Transverse colon (tissue), 4 donors: ENCODE results near the gene SH3PXD2B. TPM values are rescaled to one million over a fixed set of nuclear protein-coding genes. Genes with fewer than 3 reads are reported as not detected.
"Not testable (repeated sequence)": the region's sequence is repeated elsewhere in the genome, so short reads cannot be mapped to it uniquely, and the experiment has no call there.

ENCODE experiments used
- DNase-seq: peaks from one replicate; pipeline ENCODE4 v3.0.0-alpha.2; 2019
- H3K27ac ChIP-seq, 4 donors: fragments of 200-600 bp; sonication (generic); 2 replicates each; pipeline ENCODE4 v1.5.1; 2016 to 2018; ENCODE audit warnings: inconsistent platforms in 4 of 4
- H3K27me3 ChIP-seq: fragments of 200-600 bp; sonication (generic); 2 replicates; pipeline ENCODE4 v1.5.1; 2017; ENCODE audit warnings: inconsistent platforms
- H3K36me3 ChIP-seq, 4 donors: fragments of 200-600 bp; sonication (generic); 2 replicates each; pipeline ENCODE4 v1.5.1; 2017 to 2019; ENCODE audit warnings: inconsistent platforms in 4 of 4
- H3K4me1 ChIP-seq, 4 donors: fragments of 200-600 bp; sonication (generic); 2 replicates each; pipeline ENCODE4 v1.5.1; 2017 to 2020; ENCODE audit warnings: inconsistent platforms in 4 of 4
- H3K4me3 ChIP-seq, 4 donors: fragments of 200-600 bp; sonication (generic); 1 replicate in 1 of 4; 2 replicates in 3 of 4; pipeline versions ENCODE4 v1.5.1 to v1.6.1; 2017 to 2019; ENCODE audit warnings: inconsistent platforms in 4 of 4
- H3K9me3 ChIP-seq, 2 donors: fragments of 200-600 bp; sonication (generic); 2 replicates each; pipeline ENCODE4 v1.5.1; 2017 to 2019; ENCODE audit warnings: inconsistent platforms in 2 of 2
- EP300 ChIP-seq: sonication (generic); formaldehyde crosslinking; IDR thresholded peaks from one replicate; pipeline ENCODE4 v1.6.1; 2017; ENCODE audit warnings: antibody characterized with exemption, low read depth
- POLR2A ChIP-seq: fragments of 450-650 bp; IDR thresholded peaks from one replicate; pipeline ENCODE4 v1.6.1; 2016; ENCODE audit warnings: antibody characterized with exemption, mild to moderate bottlenecking, moderate library complexity
- POLR2AphosphoS5 ChIP-seq, 3 donors: sonication (generic); formaldehyde crosslinking; IDR thresholded peaks; one replicate each; pipeline ENCODE4 v1.6.1; 2016; ENCODE audit warnings: antibody characterized with exemption in 3 of 3
- WGBS, 2 donors: methylation state at CpG; one replicate each; pipeline ENCODE4 v1.1.5; 2018; ENCODE audit warnings: low coverage in 1 of 2; 5-methylcytosine and 5-hydroxymethylcytosine counted together
- in situ Hi-C, 4 donors: fragments of 200-750 bp; cut with MboI; loops; one replicate each; pipeline versions ENCODE4 v1.15.0 to v1.15.1; 2017; ENCODE audit warnings: low sequenced_read_pairs in 3 of 4, low pct_ligation_motif_present in 1 of 4, low pct_unique_long_range_greater_than_20kb in 1 of 4
- intact Hi-C: fragments of 100-400 bp; cut with DNase I; formaldehyde crosslinking; loops from one replicate; pipeline ENCODE4 v1.15.1; 2023; ENCODE audit warnings: low total_unique reads
- total RNA-seq, 4 donors: library from RNA; depleted of rRNA; stranded (reverse); fragments of >200 nt; gene quantifications; one replicate each; pipeline ENCODE4 v1.1.0, GENCODE V29; 2016
- TF ChIP-seq, protein P1 (sequence below), 5 experiments: fragments of 200-600 bp in 3 of 5; fragments of 450-650 bp in 2 of 5; sonication (generic) in 3 of 5; IDR thresholded peaks; 1 replicate in 2 of 5; 2 replicates in 3 of 5; pipeline ENCODE4 v1.5.1; 2016 to 2017; ENCODE audit warnings: antibody characterized with exemption in 5 of 5, inconsistent platforms in 3 of 5, mild to moderate bottlenecking in 2 of 5, moderate library complexity in 1 of 5

SH3PXD2B gene
- total RNA-seq, 4 donors from 2014 or later, result 10.2 to 26.6 (median 14.6) TPM

DNA sequence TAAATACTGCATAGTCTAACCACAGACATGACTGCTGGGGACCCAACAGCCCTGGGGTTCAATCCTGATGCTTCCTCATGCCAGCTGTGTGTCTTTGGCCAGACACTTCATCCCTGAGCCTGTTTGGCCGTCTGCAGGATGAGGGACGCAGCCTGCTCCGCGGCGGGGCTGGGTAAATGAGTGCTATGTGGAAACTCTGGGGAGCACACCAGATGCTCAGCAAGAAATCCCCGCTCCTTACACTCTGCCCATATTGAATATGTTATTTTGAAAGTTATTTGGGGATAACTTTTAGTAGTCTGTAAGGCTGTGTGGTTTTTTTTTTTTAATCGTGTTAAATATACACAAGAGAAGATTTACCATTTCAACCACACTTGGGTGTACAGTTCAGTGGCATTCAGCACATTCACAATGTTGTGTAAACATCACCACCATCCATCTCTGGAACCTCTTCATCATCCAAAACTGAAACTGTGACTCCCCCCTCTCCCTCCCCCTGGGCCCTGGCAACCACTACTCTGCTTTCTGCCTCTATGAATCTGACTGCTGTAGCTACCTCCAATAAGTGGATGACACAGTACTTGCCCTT is 42.7 kb downstream of the SH3PXD2B start:
- Histone ChIP-seq H3K9me3 (no peaks in the 10 kb centered on the region), H3K27me3 (no peaks in the 10 kb centered on the region), H3K36me3 (no peaks in the 10 kb centered on the region), H3K27ac (peak overlapping the region; percentile 81 to 84 (median 82)), H3K4me3 (no peak overlapping the region), H3K4me1 (peaks cover 23 to 57% (median 32%) of the 10 kb centered on the region in 4 donors)
- WGBS, 2 donors, result 26 to 52% methylated on average over 2 to 7 of the region's 7 CpGs
- DNase-seq, result peak; percentile 33
- in situ Hi-C loops (no loop called here), intact Hi-C loops (no loop called here)
- TF ChIP-seq POLR2AphosphoS5 (IDR thresholded peaks at IDR 0.05), result peak in 1 of 3 donors; percentile 25
- TF ChIP-seq, protein P1, sequence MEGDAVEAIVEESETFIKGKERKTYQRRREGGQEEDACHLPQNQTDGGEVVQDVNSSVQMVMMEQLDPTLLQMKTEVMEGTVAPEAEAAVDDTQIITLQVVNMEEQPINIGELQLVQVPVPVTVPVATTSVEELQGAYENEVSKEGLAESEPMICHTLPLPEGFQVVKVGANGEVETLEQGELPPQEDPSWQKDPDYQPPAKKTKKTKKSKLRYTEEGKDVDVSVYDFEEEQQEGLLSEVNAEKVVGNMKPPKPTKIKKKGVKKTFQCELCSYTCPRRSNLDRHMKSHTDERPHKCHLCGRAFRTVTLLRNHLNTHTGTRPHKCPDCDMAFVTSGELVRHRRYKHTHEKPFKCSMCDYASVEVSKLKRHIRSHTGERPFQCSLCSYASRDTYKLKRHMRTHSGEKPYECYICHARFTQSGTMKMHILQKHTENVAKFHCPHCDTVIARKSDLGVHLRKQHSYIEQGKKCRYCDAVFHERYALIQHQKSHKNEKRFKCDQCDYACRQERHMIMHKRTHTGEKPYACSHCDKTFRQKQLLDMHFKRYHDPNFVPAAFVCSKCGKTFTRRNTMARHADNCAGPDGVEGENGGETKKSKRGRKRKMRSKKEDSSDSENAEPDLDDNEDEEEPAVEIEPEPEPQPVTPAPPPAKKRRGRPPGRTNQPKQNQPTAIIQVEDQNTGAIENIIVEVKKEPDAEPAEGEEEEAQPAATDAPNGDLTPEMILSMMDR (IDR thresholded peaks at IDR 0.05), result no peak

DNA sequence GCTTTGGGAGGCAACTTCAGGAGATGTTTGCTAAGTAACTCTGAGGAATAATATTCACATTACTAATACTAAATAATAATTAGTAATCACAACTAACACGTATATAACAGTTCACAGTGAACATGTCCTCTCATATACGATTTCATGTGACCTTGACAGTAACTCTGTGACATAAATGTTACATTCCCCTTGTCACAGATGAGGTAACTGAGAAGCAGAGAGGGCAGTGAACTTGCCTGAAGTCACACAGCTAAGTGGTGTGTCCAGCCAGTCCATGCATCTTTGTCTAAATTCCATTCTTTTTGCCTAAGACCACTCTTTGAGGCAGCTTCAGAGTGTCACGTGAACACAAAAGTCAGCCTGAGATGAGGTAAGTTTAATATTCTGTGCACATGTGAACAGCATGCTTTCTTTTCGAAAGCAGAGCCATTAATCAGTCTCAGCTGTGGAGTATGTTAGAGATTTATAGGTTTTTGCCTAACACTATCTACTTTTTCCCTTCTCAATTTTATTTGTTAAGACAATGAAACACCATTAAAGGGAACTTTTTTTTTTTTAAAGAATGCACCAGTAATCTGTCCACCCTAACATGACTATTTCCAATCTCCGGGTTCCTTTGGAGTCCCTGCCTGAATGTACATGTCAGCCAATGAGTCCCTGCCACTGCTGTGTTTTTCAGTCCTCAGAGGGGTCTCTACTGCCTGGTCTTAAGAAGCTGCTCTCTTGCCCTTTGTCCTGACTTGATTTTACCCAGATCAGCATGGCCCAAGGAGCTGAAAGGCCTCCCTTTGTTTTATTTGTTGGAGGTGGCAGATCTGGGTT is 43.5 kb downstream of the SH3PXD2B start:
- in situ Hi-C loops (no loop called here), intact Hi-C loops (no loop called here)
- Histone ChIP-seq H3K27ac (peak overlapping the region; percentile 81 to 84 (median 82)), H3K9me3 (no peaks in the 10 kb centered on the region), H3K4me1 (peaks cover 23 to 57% (median 32%) of the 10 kb centered on the region in 4 donors), H3K36me3 (no peaks in the 10 kb centered on the region), H3K4me3 (no peak overlapping the region), H3K27me3 (no peaks in the 10 kb centered on the region)
- TF ChIP-seq, protein P1 (IDR thresholded peaks at IDR 0.05), result no peak
- TF ChIP-seq POLR2A (no peak), EP300 (no peak), POLR2AphosphoS5 (IDR thresholded peaks at IDR 0.05) (peak in 2 of 3 donors; percentile 29 to 33)
- WGBS, 2 donors, result 62 to 70% methylated on average over 5 of the region's 5 CpGs
- DNase-seq, result no peak

DNA sequence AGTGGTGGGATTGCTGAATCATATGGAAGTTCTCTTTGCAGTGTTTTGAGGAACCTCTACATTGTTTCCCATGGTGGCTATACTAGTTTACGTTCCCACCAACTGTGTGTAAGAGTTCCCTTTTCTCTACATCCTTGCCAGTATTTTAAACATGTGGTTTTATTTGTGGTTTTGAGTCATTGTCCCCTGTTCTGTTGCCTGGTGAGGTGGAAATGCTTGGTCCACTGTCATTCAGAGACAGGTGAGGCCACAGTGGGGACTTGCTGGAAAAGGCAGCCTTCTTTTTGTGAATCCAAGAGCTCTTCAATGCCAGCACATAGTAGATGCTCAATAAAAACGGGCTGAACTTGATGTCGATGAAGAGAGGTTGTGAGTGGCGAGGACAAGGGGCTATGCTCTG is 44.2 kb downstream of the SH3PXD2B start:
- no peak for TF ChIP-seq EP300
- TF ChIP-seq POLR2A, result no peak
- no peak for TF ChIP-seq POLR2AphosphoS5 (IDR thresholded peaks at IDR 0.05)
- TF ChIP-seq, protein P1 (IDR thresholded peaks at IDR 0.05), result no peak
- 38 to 85% methylated on average over 1 to 4 of the region's 4 CpGs for WGBS, 2 donors
- Histone ChIP-seq H3K27ac (peak overlapping the region; percentile 81 to 84 (median 82)), H3K36me3 (no peaks in the 10 kb centered on the region), H3K9me3 (no peaks in the 10 kb centered on the region), H3K4me1 (peaks cover 21 to 54% (median 30%) of the 10 kb centered on the region in 4 donors), H3K27me3 (no peaks in the 10 kb centered on the region), H3K4me3 (no peak overlapping the region)
- in situ Hi-C loops, result no loop called here
- intact Hi-C loops, result no loop called here
- DNase-seq, result no peak

DNA sequence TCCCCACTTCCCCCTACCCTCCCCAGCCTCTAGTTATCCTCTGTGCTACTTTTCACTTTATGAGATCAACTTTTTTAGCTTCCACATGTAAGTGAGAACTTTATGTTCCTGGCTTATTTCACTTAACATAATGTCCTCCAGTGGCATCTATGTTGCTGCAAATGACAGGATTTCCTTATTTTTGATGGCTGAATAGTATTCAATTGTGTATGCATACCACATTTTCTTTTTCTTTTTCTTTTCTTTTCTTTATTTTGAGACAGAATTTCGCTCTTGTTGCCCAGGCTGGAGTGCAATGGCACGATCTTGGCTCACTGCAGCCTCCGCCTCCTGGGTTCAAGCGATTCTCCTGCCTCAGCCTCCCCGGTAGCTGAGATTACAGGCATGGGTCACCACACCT is 44.8 kb downstream of the SH3PXD2B start:
- DNase-seq, in situ Hi-C loops, H3K4me3 ChIP-seq, H3K36me3 ChIP-seq, H3K9me3 ChIP-seq, intact Hi-C loops, H3K27me3 ChIP-seq: not testable (repeated sequence)
- Histone ChIP-seq H3K27ac (peak overlapping the region; percentile 51 to 84 (median 68)), H3K4me1 (peaks cover 14 to 47% (median 25%) of the 10 kb centered on the region in 4 donors)
- WGBS, 2 donors, result 89% methylated on average over 5 of the region's 5 CpGs; no CpG with 5 or more reads in 1 of the 2 donors
